CD4-positive, CD25-positive, alpha-beta regulatory T cell (primary cell): ENCODE measurements around the gene LDLRAD3. TPM values are rescaled to one million over a fixed set of nuclear protein-coding genes. Genes with fewer than 3 reads are reported as not detected.
A peak's percentile ranks its signal among the peaks of the same experiment; 100 is the strongest.

Source experiments
- ATAC-seq, 2 donors: fragments of 150-1000 bp; cut with Tn5 transposase; one replicate each; pipeline ENCODE4 v1.10.0; 2021; ENCODE audit warnings: low read depth in 2 of 2, moderate number of reproducible peaks in 2 of 2, moderate library complexity in 1 of 2
- DNase-seq, 3 donors: peaks; one replicate each; pipeline versions ENCODE4 v3.0.0 to v3.0.0-alpha.2; 2012 to 2022; ENCODE audit warnings: mixed read lengths in 1 of 3
- H3K27ac ChIP-seq: one replicate; pipeline ENCODE4 v1.7.0; 2013; ENCODE audit warnings: mild to moderate bottlenecking, low read length; ENCODE audit not compliant: insufficient read depth, poor library complexity, severe bottlenecking
- H3K27me3 ChIP-seq: one replicate; pipeline ENCODE4 v1.7.0; 2013; ENCODE audit warnings: low read length; ENCODE audit not compliant: control insufficient read depth, insufficient read depth
- H3K36me3 ChIP-seq: one replicate; pipeline ENCODE4 v1.7.0; 2013; ENCODE audit warnings: mild to moderate bottlenecking, low read length, moderate library complexity; ENCODE audit not compliant: control insufficient read depth, insufficient read depth
- H3K4me1 ChIP-seq: 2 replicates; pipeline ENCODE4 v1.7.0; 2013; ENCODE audit warnings: mild to moderate bottlenecking, low read length; ENCODE audit not compliant: insufficient read depth, control insufficient read depth, poor library complexity, severe bottlenecking
- H3K4me3 ChIP-seq: one replicate; pipeline ENCODE4 v1.7.0; 2013; ENCODE audit warnings: low read depth, mild to moderate bottlenecking, low read length, moderate library complexity
- H3K9me3 ChIP-seq, 2 experiments: 1 replicate in 1 of 2; 2 replicates in 1 of 2; pipeline ENCODE4 v1.7.0; 2013; ENCODE audit warnings: low read length in 2 of 2, mild to moderate bottlenecking in 1 of 2, moderate library complexity in 1 of 2; ENCODE audit not compliant: control insufficient read depth in 2 of 2
- H3K27ac Mint-ChIP-seq, 3 donors: one replicate each; pipeline ENCODE4 v1.8.0; 2020 to 2022; ENCODE audit warnings: mild to moderate bottlenecking in 3 of 3, mixed read lengths in 3 of 3, moderate library complexity in 2 of 3
- H3K27me3 Mint-ChIP-seq: one replicate; pipeline ENCODE4 v1.8.0; 2022; ENCODE audit warnings: mild to moderate bottlenecking, mixed read lengths
- H3K36me3 Mint-ChIP-seq: one replicate; pipeline ENCODE4 v1.8.0; 2020; ENCODE audit warnings: mixed read lengths
- H3K4me1 Mint-ChIP-seq, 4 donors: one replicate each; pipeline ENCODE4 v1.8.0; 2020 to 2022; ENCODE audit warnings: mixed read lengths in 4 of 4, mild to moderate bottlenecking in 1 of 4
- H3K4me3 Mint-ChIP-seq, 4 donors: one replicate each; pipeline ENCODE4 v1.8.0; 2020 to 2022; ENCODE audit warnings: mild to moderate bottlenecking in 4 of 4, mixed read lengths in 4 of 4, moderate library complexity in 3 of 4
- H3K9me3 Mint-ChIP-seq, 7 donors: one replicate each; pipeline ENCODE4 v1.8.0; 2020 to 2022; ENCODE audit warnings: mixed read lengths in 7 of 7, mild to moderate bottlenecking in 3 of 7, moderate library complexity in 2 of 7
- polyA plus RNA-seq, 4 donors: library from polyadenylated mRNA; unstranded; fragments of 300-500 nt; fragmentation: Illumina TruSeq; gene quantifications; one replicate each; pipeline ENCODE4 v1.2.3, GENCODE V29; 2021
- total RNA-seq: library from RNA; stranded (reverse); gene quantifications from one replicate; pipeline ENCODE4 v1.2.3, GENCODE V29; 2022

LDLRAD3 gene
- total and polyA plus RNA-seq, 5 donors from 2014 or later = 0.06 TPM; not detected in 4

DNA sequence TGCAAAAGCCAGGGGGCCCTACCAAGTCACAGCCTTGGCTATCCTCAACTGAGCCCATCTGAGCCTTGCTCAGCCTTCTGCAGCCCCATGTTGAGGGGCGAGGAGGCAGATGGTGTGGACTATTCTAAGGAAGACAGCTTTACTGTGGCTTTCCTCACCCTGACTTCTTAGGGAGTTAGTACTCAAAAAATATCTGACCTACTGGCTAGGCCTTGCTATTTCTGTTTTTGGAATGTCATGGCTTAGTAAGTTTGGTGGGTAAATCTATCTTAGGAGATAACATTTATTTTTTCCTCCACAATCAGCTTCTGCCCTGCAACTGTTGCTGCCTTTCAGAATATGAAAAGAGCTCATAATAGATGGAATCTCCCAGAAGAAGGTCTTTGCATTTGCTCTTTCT is 80.9 kb downstream of the LDLRAD3 start:
- no peaks in the 10 kb centered on the region for H3K27me3 ChIP-seq
- Mint-ChIP-seq H3K27ac (no peak overlapping the region), H3K36me3 (no peaks in the 10 kb centered on the region), H3K4me1 (no peaks in the 10 kb centered on the region), H3K27me3 (no peaks in the 10 kb centered on the region), H3K9me3 (peaks cover 0 to 4% (median 0%) of the 10 kb centered on the region in 7 donors), H3K4me3 (no peak overlapping the region)
- H3K4me3 ChIP-seq = no peak overlapping the region
- H3K4me1 ChIP-seq = no peaks in the 10 kb centered on the region
- H3K9me3 ChIP-seq = no peaks in the 10 kb centered on the region
- DNase-seq = no peak
- no peaks in the 10 kb centered on the region for H3K36me3 ChIP-seq
- ATAC-seq = no peak
- no peak overlapping the region for H3K27ac ChIP-seq

GRCh38 chr11:36026315-36026968 is 82.6 kb downstream of the LDLRAD3 start:
- ATAC-seq (no peak), DNase-seq (no peak)
- peaks cover 0 to 4% (median 0%) of the 10 kb centered on the region in 7 donors for H3K9me3 Mint-ChIP-seq
- Histone ChIP-seq H3K27me3 (no peaks in the 10 kb centered on the region), H3K9me3 (no peaks in the 10 kb centered on the region), H3K27ac (no peak overlapping the region), H3K4me3 (no peak overlapping the region), H3K4me1 (no peaks in the 10 kb centered on the region), H3K36me3 (no peaks in the 10 kb centered on the region)
- H3K4me1 Mint-ChIP-seq = no peaks in the 10 kb centered on the region
- no peaks in the 10 kb centered on the region for H3K27me3 Mint-ChIP-seq
- H3K36me3 Mint-ChIP-seq = no peaks in the 10 kb centered on the region
- H3K4me3 Mint-ChIP-seq = no peak overlapping the region
- no peak overlapping the region for H3K27ac Mint-ChIP-seq

DNA sequence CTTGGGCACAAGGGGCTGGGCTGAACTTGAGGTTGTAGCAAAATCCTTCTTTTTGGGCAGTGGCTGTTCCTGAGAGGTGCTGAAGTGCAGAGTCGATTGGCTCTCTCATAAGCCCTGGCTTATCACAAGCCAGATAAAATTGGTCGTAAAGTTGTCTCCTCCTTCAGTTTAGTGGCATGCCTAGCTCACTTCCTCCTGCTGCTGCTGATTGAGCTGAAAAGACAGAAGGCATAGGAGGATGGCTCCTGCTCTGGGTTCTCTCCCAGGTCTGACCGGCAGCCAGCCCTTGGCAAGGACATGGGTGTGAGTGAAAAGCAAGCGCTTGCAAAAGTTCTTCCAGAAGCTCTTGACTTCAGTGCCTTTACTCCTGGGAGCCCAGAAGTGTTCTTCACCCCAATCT is 83.9 kb downstream of the LDLRAD3 start:
- H3K36me3 Mint-ChIP-seq = no peaks in the 10 kb centered on the region
- no peak overlapping the region for H3K27ac Mint-ChIP-seq
- H3K4me1 Mint-ChIP-seq = no peaks in the 10 kb centered on the region
- ATAC-seq = no peak
- no peaks in the 10 kb centered on the region for H3K27me3 Mint-ChIP-seq
- no peak for DNase-seq
- Histone ChIP-seq H3K9me3 (no peaks in the 10 kb centered on the region), H3K4me1 (no peaks in the 10 kb centered on the region), H3K36me3 (no peaks in the 10 kb centered on the region), H3K27ac (no peak overlapping the region), H3K4me3 (no peak overlapping the region), H3K27me3 (no peaks in the 10 kb centered on the region)
- H3K9me3 Mint-ChIP-seq = peaks cover 0 to 4% (median 0%) of the 10 kb centered on the region in 7 donors
- no peak overlapping the region for H3K4me3 Mint-ChIP-seq

DNA sequence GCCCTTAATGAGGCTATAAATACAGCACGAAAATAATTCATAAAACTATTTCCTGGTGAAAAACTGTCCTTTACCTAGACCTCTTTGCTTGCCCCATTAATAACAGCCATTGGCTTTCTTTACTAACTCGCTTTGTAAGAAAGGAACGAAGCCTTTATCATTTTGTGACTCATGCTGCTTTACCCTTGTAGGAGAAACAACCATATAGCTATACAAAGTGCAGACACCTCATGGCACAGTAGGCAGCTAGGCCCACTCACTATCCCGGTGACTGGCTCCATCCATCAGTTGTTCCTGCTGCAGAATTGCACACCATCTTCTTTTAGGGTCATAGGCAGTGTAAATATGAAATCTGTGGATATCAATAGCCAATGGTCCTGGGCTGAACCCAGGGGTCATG is 85.8 kb downstream of the LDLRAD3 start:
- H3K36me3 Mint-ChIP-seq = no peaks in the 10 kb centered on the region
- no peaks in the 10 kb centered on the region for H3K4me1 Mint-ChIP-seq
- no peak overlapping the region for H3K4me3 Mint-ChIP-seq
- H3K9me3 Mint-ChIP-seq = peaks cover 0 to 5% (median 0%) of the 10 kb centered on the region in 7 donors
- no peak overlapping the region for H3K27ac Mint-ChIP-seq
- no peaks in the 10 kb centered on the region for H3K27me3 Mint-ChIP-seq
- Histone ChIP-seq H3K9me3 (no peaks in the 10 kb centered on the region), H3K4me3 (no peak overlapping the region), H3K4me1 (no peaks in the 10 kb centered on the region), H3K27me3 (no peaks in the 10 kb centered on the region), H3K36me3 (no peaks in the 10 kb centered on the region), H3K27ac (no peak overlapping the region)
- ATAC-seq = no peak
- no peak for DNase-seq

GRCh38 chr11:36030731-36031281 is 86.9 kb downstream of the LDLRAD3 start:
- no peak for ATAC-seq

GRCh38 chr11:36033082-36033751 is 89.4 kb downstream of the LDLRAD3 start:
- Mint-ChIP-seq H3K36me3 (no peaks in the 10 kb centered on the region), H3K27me3 (no peaks in the 10 kb centered on the region), H3K9me3 (peaks cover 0 to 5% (median 0%) of the 10 kb centered on the region in 7 donors), H3K27ac (no peak overlapping the region), H3K4me3 (no peak overlapping the region), H3K4me1 (no peaks in the 10 kb centered on the region)
- H3K36me3 ChIP-seq = no peaks in the 10 kb centered on the region
- H3K4me3 ChIP-seq = no peak overlapping the region
- no peaks in the 10 kb centered on the region for H3K4me1 ChIP-seq
- ATAC-seq (no peak), DNase-seq (no peak)
- no peak overlapping the region for H3K27ac ChIP-seq
- no peaks in the 10 kb centered on the region for H3K9me3 ChIP-seq
- H3K27me3 ChIP-seq = no peaks in the 10 kb centered on the region

More at GRCh38 chr11:36030731-36031281, 86.9 kb downstream of the LDLRAD3 start:
- H3K36me3 ChIP-seq = no peaks in the 10 kb centered on the region
- Mint-ChIP-seq H3K4me1 (no peaks in the 10 kb centered on the region), H3K27me3 (no peaks in the 10 kb centered on the region), H3K27ac (no peak overlapping the region), H3K36me3 (no peaks in the 10 kb centered on the region), H3K9me3 (peaks cover 0 to 5% (median 0%) of the 10 kb centered on the region in 7 donors), H3K4me3 (no peak overlapping the region)
- no peak overlapping the region for H3K4me3 ChIP-seq
- no peaks in the 10 kb centered on the region for H3K9me3 ChIP-seq
- no peaks in the 10 kb centered on the region for H3K27me3 ChIP-seq
- H3K4me1 ChIP-seq = no peaks in the 10 kb centered on the region
- no peak for DNase-seq
- H3K27ac ChIP-seq = no peak overlapping the region

DNA sequence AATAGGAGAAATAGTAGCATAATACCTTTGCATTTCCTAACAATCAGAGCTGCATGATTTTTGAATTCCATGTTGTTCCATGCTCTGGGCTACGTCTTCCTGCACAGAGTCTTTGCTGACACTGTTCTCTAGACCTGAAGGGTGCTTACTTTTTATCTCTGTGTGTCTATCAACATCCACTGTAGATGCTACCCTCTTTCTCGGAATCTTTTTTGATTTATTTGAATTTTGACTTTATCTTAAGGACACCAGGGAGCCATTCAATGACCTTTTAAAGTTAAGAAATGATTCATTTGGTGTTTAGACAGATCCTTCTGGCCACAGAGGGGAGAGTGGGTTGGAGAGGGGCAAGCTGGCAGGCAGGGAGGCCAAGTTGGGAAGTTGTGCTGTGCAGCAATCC is 90.1 kb downstream of the LDLRAD3 start:
- Mint-ChIP-seq H3K27ac (peak overlapping the region in 1 of 3 donors; percentile 69), H3K27me3 (no peaks in the 10 kb centered on the region), H3K9me3 (peaks cover 0 to 5% (median 0%) of the 10 kb centered on the region in 7 donors), H3K4me1 (no peaks in the 10 kb centered on the region), H3K4me3 (no peak overlapping the region), H3K36me3 (no peaks in the 10 kb centered on the region)
- Histone ChIP-seq H3K27ac (no peak overlapping the region), H3K4me1 (no peaks in the 10 kb centered on the region), H3K9me3 (no peaks in the 10 kb centered on the region), H3K27me3 (no peaks in the 10 kb centered on the region), H3K36me3 (no peaks in the 10 kb centered on the region), H3K4me3 (no peak overlapping the region)
- ATAC-seq (no peak), DNase-seq (no peak)
